Rectal smooth muscle tissue (tissue), 1 donor: ENCODE results near the gene TRMT1.
A peak's percentile ranks its signal among the peaks of the same experiment; 100 is the strongest.
"Not testable (repeated sequence)": the region's sequence is repeated elsewhere in the genome, so short reads cannot be mapped to it uniquely, and the experiment has no call there.

ENCODE experiments used
- H3K27ac ChIP-seq: one replicate; pipeline ENCODE4 v1.7.0; 2013; ENCODE audit warnings: low read depth, low read length, inconsistent platforms
- H3K27me3 ChIP-seq: one replicate; pipeline ENCODE4 v1.7.0; 2013; ENCODE audit warnings: low read length; ENCODE audit not compliant: control insufficient read depth, insufficient read depth
- H3K36me3 ChIP-seq: one replicate; pipeline ENCODE4 v1.7.0; 2013; ENCODE audit warnings: low read length; ENCODE audit not compliant: control insufficient read depth, insufficient read depth
- H3K4me1 ChIP-seq: one replicate; pipeline ENCODE4 v1.7.0; 2013; ENCODE audit warnings: low read length; ENCODE audit not compliant: control insufficient read depth, insufficient read depth
- H3K4me3 ChIP-seq: one replicate; pipeline ENCODE4 v1.7.0; 2013; ENCODE audit warnings: low read length
- H3K9ac ChIP-seq: one replicate; pipeline ENCODE4 v1.7.0; 2013; ENCODE audit warnings: low read length

Gene TRMT1

DNA sequence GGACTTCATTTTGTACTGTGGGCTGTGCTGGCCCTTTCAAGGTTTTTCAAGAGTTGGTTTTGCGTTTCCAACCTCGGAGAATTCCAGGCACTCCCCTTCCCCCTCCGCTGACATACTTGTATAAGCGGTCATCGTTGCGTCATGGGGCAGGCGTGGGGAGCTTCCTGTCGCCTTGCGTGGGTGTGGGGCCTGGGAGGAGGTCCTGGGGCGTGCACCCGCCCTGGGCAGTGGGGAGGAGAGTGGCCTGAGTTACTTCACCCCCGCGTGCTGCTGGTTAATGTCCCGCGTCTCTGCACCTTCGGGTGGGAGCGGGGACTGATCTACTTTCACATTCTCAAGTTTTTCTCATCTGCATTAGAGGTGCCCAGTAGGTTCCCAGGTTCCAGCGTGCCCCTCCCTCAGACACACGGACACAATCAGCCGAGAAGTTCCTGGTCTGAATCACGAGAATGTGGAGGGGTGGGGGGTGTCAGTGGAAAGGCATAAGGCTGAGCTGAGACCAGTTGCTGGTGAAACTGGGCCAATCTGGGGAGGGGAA lies 37.8 kb upstream of the TRMT1 start:
- Histone ChIP-seq H3K4me1 (peaks cover 9% of the 10 kb centered on the region), H3K27me3 (no peaks in the 10 kb centered on the region), H3K36me3 (no peaks in the 10 kb centered on the region), H3K27ac (peak overlapping the region; percentile 99), H3K9ac (peak overlapping the region; percentile 100), H3K4me3 (peak overlapping the region; percentile 99)

DNA sequence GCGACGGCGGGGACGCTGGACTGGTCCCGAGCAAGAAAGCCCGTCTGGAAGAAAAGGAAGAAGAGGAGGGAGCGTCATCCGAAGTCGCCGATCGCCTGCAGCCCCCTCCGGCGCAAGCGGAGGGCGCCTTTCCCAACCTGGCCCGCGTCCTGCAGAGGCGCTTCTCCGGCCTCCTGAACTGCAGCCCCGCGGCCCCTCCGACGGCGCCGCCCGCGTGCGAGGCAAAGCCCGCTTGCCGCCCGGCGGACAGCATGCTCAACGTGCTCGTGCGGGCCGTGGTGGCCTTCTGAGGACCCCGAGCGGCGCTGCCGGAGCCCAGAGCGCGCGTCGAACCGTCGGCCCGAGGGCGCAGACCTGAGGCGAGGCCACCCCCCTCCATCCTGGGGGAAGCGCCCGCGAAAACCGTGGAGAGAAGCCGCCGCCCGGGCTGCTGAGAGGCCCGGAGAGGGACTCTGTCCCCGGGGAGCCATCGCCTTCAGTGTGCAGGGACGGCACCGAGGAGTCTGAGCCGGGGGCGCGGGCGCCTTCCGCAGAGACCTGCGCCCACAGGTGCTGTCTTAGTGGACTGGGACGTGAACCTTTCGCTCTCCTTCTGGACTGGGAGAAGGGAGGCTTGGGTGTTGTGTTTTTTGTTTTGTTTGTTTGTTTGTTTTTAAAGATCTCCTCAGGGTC lies 37.2 kb upstream of the TRMT1 start:
- Histone ChIP-seq H3K4me3 (peak overlapping the region; percentile 99), H3K9ac (peak overlapping the region; percentile 100), H3K27ac (peak overlapping the region; percentile 99), H3K36me3 (no peaks in the 10 kb centered on the region), H3K4me1 (peaks cover 11% of the 10 kb centered on the region), H3K27me3 (no peaks in the 10 kb centered on the region)

GRCh38 chr19:13152974-13153568 lies 36.5 kb upstream of the TRMT1 start:
- H3K4me1 ChIP-seq, result peaks cover 13% of the 10 kb centered on the region
- H3K27me3 ChIP-seq, result no peaks in the 10 kb centered on the region
- H3K9ac ChIP-seq, result peak overlapping the region; percentile 100
- no peaks in the 10 kb centered on the region for H3K36me3 ChIP-seq
- peak overlapping the region; percentile 99 for H3K27ac ChIP-seq
- H3K4me3 ChIP-seq, result peak overlapping the region; percentile 99

GRCh38 chr19:13152356-13152973 lies 35.9 kb upstream of the TRMT1 start:
- H3K27ac ChIP-seq, result peak overlapping the region; percentile 99
- no peaks in the 10 kb centered on the region for H3K27me3 ChIP-seq
- H3K4me1 ChIP-seq, result peaks cover 13% of the 10 kb centered on the region
- no peaks in the 10 kb centered on the region for H3K36me3 ChIP-seq
- H3K4me3 ChIP-seq, result peak overlapping the region; percentile 99
- peak overlapping the region; percentile 98 for H3K9ac ChIP-seq

- H3K4me1 ChIP-seq, result peaks cover 13% of the 10 kb centered on the region
- peak overlapping the region; percentile 99 for H3K27ac ChIP-seq
- peak overlapping the region; percentile 100 for H3K9ac ChIP-seq
- peak overlapping the region; percentile 99 for H3K4me3 ChIP-seq
- H3K27me3 ChIP-seq, result no peaks in the 10 kb centered on the region
- H3K36me3 ChIP-seq, result no peaks in the 10 kb centered on the region
These were observed 35.2 kb upstream of the TRMT1 start for GRCh38 chr19:13151605-13152355.

DNA sequence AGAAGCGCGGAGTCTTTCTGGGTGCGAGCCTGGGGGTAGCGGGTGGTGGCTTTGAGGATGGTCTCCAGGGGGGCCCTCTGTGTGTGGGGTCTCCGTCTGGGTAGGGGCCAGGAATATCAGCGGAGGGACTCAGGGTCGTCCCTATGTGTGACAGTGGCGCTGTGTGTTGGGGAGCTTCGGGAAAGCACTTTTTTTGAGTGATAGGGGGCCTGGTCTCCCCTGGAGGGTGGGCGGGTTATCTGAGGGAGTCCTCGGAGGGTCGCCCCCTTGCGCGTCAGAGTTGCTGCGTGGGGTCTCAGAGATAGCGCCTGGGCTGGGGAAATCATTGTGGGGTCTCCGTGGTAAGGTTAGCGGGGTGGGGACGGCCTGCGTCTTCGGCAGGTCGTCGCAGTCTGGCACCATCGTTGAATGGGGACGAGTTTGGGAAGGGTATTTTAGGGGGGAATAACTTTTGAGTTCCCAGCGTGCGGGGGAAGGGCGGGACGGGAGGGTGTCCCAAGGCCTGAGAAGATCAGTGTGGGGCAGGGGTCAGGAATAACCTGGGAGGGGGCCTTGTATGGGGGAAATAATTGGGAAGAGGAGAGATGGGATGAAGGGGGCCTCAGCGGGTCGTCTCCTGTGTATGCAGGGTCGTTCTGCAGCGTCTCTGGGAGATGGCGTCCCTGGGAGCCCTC lies 34.5 kb upstream of the TRMT1 start:
- peaks cover 13% of the 10 kb centered on the region for H3K4me1 ChIP-seq
- H3K27me3 ChIP-seq, result no peaks in the 10 kb centered on the region
- peak overlapping the region; percentile 99 for H3K27ac ChIP-seq
- peak overlapping the region; percentile 98 for H3K4me3 ChIP-seq
- no peaks in the 10 kb centered on the region for H3K36me3 ChIP-seq
- H3K9ac ChIP-seq, result peak overlapping the region; percentile 100

DNA sequence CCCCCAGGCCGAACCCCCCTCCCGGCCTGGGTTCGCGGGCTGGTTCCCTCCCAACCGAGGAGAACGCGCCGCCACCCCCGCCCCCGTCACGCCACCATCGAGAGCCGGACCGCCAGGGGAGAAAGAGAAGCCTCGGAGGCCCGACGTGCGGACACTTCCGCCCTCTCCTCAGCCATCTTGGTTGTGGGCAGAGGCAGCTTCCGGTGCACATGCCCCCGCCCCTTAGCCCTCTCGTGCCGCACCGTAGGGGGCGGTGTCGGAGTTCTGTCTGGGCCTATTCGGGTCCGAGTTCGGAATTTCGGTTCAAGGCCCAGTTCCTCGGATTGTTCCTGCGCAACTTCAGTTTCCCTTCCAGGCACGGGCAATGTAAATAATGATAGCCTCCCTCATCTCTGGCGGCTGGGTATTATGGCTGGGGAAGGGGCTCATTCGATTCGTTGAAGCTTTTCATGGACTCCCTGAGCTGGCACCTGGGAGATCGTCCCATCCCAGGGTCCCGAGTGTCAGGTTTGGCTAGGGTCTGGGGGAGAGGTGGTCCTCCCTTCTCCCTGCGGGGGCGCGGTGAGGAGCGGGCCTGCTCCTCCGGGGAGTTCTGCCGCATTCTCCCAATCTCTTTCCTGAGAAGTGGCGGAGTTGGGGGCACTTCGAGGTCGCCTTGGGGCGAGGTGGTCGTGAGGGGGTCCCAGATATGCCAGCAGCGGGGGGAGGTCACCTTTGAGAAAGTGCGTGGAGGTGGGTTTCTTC lies 33.8 kb upstream of the TRMT1 start, which contains the start of the genes IER2 and STX10:
Gene IER2 (plus strand): TSS at position 225 of the 744 bp plus-strand sequence. CDS start 2,776 bp downstream, outside the sequence.
Gene STX10 (minus strand): TSS at position 189 of the 744 bp plus-strand sequence. CDS start 202 bp downstream, outside the sequence.
- Histone ChIP-seq H3K27ac (peak within 1 kb of the TSS; percentile 99), H3K9ac (peak within 1 kb of the TSS; percentile 100), H3K4me3 (peak within 1 kb of the TSS; percentile 98), H3K27me3 (no peaks in the 10 kb centered on the region), H3K4me1 (peaks cover 11% of the 10 kb centered on the region), H3K36me3 (no peaks in the 10 kb centered on the region)

DNA sequence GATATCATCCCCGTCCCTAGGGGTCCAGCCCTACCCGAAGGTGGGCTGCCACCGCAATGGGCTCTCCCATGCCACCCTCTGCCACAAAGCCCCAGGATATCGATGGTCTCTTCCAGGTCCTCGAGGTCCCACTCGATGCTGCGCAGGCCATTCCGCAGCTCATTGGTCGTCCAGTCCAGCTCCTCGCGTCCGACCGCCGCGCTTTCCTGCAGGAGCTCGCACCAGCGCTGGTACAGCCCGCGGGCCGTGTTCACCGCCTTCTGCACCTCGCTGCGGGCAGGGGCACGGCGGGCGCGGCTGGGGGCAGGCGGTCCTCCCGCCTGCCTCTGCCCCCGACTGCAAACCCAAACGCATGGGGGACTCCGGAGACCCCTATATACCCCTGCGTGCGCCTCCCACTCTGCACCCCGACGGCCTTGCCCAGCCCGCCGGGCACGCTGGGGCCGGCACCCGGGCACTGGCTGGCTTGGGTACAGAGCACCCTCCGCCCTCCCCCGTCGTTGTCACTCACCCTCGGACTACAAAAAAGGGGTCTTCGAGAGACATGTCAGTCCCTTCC lies 33.2 kb upstream of the TRMT1 start:
- Histone ChIP-seq H3K9ac (peak overlapping the region; percentile 12), H3K27me3 (no peaks in the 10 kb centered on the region), H3K4me3 (peak overlapping the region; percentile 98), H3K36me3 (peaks cover 2% of the 10 kb centered on the region), H3K4me1 (peaks cover 7% of the 10 kb centered on the region), H3K27ac (peak overlapping the region; percentile 99)

- not testable (repeated sequence) for H3K36me3 ChIP-seq, H3K27ac ChIP-seq
- peak overlapping the region; percentile 12 for H3K9ac ChIP-seq
These were observed 32.7 kb upstream of the TRMT1 start for GRCh38 chr19:13149173-13149627.

DNA sequence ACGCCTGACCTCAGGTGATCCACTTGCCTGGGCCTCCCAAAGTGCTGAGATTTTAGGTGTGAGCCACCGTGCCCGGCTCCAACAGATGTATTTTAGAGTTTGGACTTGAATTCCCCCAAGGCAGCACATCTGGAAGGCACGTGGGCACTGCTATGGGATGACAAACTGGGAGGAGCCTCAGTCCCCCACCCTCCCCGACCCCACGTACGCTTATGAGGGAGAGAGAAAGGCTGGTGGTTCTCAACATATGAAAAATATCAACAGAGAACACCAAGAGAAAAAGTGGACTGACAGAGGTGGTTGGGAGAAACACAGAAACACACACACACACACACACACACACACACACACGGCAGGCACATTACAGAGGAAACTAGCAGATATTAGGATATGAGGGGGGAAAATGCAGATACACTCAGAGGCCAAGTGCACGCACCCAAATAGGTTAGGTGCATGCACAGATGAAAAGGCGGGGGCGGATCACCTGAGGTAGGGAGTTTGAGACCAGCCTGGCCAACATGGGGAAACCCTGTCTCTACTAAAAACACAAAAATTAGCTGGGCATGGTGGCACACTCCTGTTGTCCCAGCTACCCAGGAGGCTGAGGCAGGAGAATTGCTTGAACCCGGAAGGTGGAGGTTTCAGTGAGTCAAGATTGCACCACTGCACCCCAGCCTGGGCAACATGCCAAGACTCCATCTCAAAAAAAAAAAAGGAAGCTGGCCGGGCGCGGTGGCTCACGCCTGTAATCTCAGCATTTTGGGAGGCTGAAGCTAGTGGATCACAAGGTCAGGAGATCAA lies 30.4 kb upstream of the TRMT1 start:
- Histone ChIP-seq H3K4me3 (no peak overlapping the region), H3K36me3 (peaks cover 3% of the 10 kb centered on the region), H3K27ac (no peak overlapping the region), H3K9ac (no peak overlapping the region), H3K27me3 (no peaks in the 10 kb centered on the region), H3K4me1 (peaks cover 4% of the 10 kb centered on the region)

More at GRCh38 chr19:13149173-13149627, 32.7 kb upstream of the TRMT1 start:
- H3K27me3 ChIP-seq, H3K4me1 ChIP-seq: not testable (repeated sequence)
- H3K4me3 ChIP-seq, result peak overlapping the region; percentile 98
